Hematopoietic multipotent progenitor cell treated with erythropoietin and hydrocortisone succinate and interleukin-3 and kit ligand, for 15 days (in vitro differentiated cells): ENCODE data around the gene WFDC8.
"Not testable (repeated sequence)": the region's sequence is repeated elsewhere in the genome, so short reads cannot be mapped to it uniquely, and the experiment has no call there.

Source experiments
- DNase-seq: peaks from one replicate; pipeline ENCODE4 v3.0.0-alpha.2; 2015; ENCODE audit warnings: low spot score

The WFDC8 gene

DNA sequence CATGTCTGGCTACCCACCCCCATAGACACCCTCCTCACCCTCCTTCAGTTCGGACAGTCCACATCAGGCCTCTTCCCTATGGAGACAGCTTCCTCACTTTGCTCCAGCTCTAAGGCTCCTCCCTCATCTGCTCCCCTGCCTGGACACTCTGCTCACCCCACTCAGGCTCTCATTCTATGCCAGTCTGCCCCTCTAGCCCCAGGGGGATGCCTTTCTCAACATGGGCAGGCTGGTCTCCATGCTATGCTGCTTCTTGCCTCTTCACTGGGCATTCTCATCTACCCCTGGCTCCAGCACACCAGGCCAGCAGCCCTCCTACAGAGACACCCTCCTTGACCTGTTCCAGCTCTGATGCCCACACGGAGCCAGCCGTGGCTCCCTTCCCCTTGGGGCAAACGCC lies at the start of gene WFDC8:
Gene WFDC8 (minus strand): TSS at position 101 of the 400 bp plus-strand sequence. CDS start 37 bp downstream, at position 64.
- no peak for DNase-seq

DNA sequence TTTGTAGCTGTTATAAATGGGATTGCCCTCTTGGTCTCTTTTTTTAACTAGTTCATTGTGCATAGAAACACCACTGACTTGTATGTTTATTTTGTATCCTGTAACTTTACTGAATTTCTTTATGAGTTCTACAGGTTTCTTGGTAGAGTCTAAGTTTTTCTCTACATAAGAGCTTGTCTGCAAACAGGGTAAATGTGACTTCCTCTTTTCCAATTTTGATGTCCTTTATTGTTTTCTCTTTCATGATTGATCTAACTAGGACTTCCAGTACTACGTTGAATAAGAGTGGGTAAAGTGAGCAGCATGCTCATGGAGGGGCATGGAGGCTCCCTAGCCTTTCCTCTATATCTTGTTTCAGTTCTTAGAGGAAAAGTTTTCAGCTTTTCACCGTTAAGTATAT lies 47.5 kb upstream of the WFDC8 start:
- no peak for DNase-seq

DNA sequence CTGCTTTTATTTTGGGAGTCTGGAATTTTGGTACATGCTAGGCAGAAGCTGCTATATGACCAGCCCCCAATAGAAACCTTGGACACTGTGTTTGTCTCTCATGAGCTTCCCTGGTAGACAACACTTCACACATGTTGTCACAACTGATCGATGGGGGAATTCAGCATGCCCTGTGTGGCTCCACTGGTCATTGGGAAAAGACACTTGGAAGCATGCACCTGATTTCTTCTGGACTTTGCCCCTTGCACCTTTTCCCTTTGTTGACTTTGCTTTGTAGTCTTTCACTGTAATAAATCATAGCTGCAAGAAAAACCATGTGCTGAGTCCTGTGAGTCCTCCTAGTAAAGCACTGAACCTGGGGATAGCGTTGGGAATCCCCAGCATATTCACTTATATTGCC lies 42.5 kb upstream of the WFDC8 start:
- DNase-seq = no peak

DNA sequence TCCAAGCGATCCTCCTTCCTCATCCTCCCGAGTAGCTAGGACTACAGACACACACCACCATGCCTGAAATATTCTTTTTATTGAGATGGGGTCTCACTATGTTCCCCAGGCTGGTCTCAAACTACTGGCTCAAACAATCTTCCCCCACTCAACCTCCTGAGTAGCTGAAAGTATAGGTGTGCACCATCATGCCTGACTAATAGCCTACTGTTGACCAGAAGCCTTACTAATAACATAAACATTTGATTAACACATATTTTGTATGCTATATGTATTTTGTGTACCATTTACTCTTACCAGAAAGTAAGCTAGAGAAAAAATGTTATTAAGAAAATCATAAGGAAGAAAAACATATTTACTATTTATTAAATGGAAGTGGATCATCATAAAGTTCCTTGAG lies 38.5 kb upstream of the WFDC8 start:
- no peak for DNase-seq

DNA sequence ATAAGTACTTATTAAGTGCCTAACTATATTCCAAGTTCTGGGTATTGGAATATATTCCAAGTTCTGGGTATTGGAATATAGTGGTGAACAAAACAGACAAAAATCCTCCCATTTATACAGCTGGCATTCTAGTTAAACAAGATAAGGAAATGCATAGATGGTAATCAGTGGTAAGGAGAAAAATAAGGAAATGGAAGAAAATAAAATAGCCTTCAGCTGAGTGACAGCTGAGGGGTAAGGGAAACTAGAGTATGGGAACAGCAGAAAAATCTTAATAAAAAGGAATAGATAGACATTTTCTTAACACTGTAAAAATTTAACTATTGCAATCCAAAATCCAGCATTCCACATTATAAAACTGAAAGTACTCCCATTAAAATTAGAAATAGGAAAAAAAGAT lies 33.2 kb upstream of the WFDC8 start:
- DNase-seq = no peak

DNA sequence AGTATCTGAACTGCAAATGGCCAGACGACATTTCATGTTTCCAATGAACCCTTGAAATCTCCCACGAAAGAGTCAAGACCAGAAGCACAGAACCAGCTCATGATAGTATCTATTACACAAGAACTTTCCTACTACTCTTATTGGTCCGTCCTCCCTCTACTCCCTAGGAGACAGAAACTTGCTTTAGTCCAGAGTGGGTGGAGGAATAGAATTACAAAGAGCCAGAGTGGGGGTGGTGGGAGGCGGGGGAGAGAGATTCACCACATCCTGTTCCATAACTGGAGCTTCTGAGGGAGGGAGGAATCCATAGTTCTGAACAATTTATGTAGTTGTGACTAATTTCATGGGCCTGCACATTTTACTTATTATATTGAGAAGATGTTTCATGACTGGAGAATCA lies 32.0 kb upstream of the WFDC8 start:
- no peak for DNase-seq

DNA sequence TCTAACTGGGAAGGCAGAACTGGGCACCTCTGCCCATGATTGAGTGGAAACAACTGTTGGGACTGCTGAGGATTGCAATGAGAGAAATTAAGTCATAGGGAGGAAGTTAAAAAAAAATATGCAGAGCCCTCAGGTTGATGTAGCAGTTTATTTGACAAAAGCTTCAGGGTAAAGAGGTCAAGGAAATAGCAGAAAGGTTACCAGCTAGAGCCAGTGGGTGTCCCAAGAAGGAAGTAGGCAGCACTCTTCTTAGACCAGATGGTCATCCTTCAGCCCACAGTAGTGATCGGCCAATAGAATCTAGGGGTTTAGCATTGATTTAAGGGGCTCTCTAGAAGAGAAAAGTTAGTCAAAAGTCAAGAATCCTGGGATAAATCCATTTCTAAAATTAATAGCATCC lies 28.7 kb upstream of the WFDC8 start:
- no peak for DNase-seq

DNA sequence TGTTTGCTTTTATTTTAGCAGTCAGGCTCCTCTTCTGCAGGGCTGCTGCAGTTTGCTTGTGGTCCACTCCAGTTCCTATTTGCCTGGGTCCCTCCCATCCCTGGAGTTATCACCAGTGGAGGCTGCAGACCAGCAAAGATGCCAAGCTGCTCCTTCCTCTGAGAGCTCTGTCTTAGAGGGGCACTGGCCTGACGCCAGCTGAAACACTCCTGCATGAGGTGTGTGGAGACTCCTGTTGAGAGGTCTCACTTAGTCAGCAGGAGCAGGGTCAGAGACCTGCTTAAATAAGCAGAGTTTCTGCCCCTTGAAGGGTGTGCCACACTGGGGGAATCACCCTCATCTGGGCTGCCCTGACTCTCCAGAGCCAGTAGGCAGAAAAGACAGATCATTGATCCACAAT lies 16.2 kb upstream of the WFDC8 start:
- DNase-seq = no peak

DNA sequence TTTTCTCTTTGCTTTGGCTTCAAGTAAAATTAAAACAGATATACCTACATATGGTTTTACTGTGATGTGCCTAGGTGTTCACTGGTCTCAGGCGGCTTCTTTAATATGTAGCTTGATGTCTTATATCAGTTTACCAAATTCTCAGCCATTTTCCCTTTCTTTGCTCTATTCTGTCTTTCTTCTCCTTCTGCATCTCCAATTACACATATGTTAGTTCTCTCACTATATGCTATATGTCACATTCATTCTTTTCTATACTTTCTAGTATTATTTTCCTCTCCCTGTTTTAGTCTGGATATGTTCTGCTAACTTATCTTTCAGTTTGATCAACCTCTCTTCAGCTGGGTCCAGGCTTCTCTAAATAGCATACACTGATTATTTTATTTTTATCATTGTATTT lies 14.4 kb upstream of the WFDC8 start:
- no peak for DNase-seq

DNA sequence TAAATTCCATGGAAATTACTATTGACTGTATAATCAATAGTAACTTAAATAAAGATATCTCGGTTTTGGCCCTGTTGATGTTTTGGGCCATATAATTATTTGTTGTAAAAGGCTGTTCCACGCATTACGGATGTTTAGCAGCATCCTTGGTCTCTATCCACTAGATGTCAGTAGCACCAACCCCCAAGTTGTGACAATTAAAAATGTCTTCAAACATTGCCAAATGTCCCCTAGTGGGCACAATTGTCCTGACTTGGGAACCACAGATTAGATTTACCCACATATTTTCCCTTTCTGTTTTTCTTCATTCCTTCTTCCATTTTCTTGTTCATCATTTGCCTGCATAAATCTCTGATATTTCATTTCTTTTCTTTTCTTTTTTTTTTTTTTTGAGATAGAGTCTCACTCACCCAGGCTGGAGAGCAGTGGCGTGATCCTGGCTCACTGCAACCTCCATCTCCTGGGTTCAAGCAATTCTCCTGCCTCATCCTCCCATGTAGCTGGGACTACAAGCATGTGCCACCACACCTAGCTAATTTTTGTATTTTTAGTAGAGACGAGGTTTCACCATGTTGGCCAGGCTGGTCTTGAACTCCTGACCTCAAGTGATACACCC lies 13.6 kb upstream of the WFDC8 start:
- DNase-seq = peak; percentile 16

DNA sequence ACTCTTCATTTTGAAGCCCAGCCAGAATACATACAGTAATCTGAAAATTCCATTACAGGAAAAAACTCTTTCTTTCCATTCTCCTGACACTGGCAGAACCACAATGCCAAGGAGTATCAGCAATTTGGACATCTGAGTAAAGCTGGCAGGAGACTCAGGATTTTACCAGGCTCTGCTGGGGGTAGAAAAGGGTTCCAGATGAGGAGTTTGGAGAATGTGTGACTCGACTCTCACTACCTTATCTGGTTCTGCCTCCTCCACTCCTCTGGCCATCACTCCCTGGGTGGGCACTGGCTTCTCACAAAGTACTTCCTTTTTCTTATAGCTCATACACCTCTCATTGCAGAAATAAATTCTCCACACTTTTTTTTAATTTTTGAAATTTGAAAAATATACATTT lies 10.6 kb upstream of the WFDC8 start:
- no peak for DNase-seq

DNA sequence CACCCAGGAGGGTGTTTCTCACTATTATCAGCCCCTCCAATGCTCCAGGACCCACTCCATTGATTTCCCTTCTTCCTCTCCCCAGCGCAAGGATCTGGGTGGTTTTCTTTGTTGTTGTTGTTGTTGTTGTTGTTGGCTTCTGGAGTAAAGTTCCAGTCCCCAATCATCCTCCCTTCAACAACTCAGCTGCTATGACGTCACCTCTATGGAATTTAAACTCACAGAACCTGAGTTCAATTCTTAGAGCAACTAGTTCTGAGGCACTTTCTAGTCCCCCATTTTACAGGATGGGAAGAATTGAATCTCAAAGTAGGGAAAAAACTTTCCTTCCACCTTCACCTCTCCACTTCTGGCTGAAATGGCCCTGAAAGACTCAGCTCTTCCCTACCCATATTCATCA lies 9.7 kb upstream of the WFDC8 start:
- no peak for DNase-seq

DNA sequence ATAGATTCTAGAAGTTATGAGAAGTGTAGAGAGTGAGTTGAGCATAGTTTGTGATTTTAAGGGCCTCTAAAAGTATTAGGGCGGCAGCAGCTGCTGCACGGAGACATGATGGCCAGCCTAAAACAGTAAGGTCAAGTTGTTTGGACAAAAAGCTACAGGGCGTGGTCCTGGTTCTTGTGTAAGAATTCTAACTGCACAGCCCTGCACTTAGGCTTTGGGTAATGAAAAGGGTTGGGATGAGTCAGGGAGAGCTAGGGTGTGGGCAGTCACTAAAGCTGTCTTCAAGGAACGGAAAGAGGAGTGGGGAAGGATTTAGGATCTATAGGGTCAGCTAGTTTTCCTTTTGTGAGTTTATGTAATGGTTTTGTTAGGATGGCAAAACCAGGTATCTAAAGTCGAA lies 6.9 kb upstream of the WFDC8 start:
- DNase-seq = not testable (repeated sequence)

DNA sequence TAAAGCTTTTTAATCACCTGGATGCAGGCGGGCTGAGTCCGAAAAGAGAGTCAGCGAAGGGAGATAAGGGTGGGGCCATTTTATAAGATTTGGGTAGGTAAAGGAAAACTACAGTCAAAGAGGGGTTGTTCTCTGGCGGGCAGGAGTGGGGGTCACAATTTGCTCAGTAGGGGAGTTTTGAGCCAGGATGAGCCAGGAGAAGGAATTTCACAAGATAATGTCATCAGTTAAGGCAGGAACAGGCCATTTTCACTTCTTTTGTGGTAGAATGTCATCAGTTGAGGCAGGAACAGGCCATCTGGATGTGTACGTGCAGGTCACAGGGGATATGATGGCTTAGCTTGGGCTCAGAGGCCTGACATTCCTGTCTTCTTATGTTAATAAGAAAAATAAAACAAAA lies 5.2 kb upstream of the WFDC8 start:
- DNase-seq = not testable (repeated sequence)

DNA sequence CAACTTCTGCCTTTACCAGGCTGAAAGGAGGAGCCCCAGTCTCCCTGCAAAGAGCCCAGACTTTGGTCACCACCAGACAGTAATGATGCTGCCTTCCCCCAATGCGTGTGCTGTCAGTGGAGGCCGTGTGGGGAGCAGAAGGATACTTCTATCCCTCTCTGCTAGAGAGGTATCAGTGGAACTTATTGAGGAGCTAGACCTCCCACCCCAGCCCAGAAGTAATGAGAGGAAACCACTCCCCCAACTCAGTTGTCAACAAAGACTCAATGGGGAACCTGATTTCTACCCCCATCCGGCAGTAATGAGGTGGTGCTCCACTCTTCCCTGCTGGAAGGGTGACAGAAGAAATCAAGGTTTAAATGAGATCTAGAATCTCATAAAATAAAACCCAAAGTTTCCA lies 4.4 kb upstream of the WFDC8 start:
- DNase-seq = no peak

DNA sequence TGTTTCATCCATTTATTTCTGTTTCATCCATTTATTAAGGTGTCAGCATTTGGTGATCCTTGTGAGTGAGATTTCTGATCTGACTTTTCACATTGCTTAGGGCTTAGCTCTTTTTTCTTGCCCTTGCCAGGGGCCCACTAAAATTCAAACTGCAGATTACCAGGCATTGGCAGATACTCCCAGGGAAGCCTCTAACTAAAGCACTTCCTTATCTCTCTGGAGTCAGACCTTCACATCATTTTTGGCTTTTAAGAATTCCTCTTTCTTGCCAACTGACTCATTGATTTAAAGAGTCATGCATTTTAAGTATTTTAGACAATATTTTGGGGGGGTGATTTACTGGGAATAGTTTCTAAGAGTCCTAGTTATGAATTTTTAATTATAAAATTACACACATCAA lies 2.6 kb upstream of the WFDC8 start:
- no peak for DNase-seq

DNA sequence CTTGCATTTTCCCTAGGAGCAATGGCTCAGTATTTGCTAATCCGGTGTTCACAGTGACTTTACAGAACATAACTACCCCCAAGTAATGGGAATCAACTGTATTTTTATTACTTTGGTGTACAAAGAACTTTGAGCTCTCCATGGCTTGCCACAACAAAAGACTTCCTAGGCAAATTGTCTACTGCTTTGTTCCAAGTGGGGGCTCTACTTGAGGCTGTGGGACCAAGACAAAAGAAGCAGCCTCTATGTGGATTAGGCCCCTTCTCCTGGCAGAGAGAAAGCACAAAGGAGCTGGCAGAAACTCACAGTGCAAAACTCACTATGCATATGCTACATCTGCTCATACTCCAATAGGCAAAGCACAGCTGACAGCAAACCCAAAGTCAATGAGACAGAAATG lies 853 bp downstream of the WFDC8 start:
- DNase-seq = no peak

DNA sequence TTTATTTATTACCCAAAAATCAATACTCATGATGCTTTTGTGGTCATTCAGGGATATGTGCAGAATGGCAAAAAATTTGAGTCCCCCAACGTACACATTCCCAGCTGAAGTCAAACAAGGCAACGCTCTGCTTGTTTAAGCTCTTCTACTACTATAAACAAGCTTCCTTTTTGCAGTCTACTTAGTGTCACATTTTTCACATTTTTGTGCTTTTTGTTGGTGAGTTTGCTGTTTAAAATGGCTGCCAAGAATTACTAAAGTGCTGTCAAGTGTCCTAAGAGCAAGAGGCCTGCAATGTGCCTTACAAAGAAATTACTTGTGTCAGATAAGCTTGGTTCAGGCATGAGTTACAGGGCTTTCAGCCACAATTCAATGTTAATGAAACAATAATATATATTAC lies 2.1 kb downstream of the WFDC8 start:
- DNase-seq = no peak

DNA sequence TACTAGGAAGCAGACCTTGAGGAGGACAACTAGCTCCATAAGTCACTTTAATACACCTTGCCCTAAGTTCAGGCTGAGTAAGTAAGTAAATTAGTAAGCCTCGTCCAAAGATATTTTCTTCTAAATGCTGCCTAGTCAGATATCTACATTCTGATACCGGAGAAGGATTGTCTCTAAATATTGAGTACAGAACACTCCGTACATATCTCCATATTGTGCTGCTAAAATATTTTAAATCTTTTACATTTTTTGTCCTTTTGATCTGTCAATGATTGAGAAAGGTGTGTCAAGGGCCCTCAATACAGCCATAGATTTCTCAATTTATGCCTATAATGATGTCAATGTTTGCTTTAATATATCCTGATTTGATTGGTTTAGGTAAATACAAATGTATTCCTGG lies 3.2 kb downstream of the WFDC8 start:
- no peak for DNase-seq

DNA sequence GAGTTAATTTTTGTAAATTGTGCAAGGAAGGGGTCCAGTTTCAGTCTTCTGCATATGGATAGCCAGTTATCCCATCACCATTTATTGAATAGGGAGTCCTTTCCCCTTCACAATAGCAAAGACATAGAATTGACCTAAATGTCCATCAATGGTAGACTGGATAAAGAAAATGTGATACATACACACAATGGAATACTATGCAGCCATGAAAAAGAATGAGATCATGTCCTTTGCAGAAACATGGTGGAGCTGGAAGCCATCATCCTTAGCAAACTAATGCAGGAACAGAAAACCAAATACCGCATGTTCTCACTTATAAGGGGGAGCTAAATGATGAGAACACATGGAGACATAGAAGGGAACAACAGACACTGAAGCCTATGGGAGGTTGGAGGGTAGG lies 9.4 kb downstream of the WFDC8 start:
- not testable (repeated sequence) for DNase-seq

DNA sequence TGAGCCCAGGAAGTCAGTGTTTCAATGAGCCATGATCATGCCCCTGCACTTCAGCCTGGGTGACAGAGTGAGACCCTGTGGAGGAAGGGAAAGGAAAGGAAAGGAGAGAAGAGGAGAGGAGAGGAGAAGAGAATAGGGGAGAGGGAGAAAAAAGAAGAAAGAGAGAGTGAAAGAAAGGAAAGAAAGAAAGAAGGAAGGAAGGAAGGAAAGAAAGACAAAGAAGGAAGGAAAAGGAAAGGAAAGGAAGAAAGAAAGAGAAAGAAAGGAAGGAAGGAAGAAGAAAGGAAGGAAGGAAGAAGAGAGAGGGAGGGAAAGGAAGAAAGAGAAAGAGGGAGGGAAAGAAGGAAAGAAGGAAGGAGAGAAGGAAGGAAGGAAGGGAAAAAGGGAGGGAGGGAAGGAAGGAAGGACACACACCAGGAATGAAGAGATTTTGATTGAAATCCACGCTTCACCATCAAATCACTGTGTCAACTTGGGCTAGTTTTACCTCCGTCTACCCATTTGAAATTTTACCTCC lies 14.3 kb downstream of the WFDC8 start:
- DNase-seq = no peak

DNA sequence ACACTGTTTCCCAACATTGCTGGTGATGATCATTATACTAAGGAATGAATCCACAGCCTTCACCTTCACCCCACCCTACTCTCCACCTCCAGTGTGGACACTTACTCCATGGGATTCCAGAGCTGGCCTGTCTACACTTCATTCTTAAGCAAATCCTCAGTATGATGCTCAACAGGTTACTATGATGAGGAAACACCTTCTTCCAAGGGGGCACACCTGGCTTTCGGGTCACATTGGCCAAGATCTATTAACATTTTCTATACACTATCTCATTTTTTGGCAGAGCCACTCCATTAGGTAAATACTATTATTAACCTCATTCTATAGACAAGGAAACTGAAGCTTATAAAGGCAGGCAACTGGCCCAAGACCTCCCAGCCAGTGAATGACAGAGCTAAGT lies 23.9 kb downstream of the WFDC8 start:
- no peak for DNase-seq

DNA sequence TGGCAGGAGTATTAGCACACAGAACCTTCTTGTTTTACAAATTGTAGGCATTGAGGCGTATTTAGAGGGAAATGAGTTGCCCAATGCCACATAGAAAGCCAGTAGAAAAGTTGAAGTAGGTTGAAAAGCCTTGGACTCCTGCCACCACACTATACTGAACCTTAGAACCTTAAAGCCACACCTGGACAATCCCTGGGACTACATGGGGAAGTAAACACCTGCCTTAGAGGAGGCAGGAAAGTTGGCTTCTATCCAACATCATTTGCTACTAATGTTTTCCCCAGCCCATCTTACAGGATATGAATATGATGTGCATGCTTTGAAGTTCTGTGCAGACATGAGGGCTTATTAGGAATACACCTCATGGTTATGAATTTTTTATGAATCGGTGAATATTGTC lies 26.6 kb downstream of the WFDC8 start:
- no peak for DNase-seq

DNA sequence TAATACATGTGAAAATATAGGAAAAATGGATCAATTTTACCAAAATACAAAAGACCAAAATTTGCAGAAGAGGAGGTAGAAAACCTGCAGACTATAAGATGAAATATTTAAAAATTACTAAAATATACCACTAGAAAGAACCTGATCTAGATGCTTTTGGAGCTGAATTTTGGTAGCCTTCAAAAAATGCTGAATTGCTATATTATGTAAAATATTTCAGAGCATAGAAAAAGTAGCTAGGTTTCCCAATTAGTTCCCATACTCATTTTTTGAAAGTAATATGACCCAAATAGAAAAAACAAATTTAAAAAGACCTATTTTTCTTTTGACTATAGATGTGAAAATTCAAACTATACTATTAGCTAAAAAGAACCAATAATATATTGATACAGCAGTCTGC lies 28.3 kb downstream of the WFDC8 start:
- no peak for DNase-seq

DNA sequence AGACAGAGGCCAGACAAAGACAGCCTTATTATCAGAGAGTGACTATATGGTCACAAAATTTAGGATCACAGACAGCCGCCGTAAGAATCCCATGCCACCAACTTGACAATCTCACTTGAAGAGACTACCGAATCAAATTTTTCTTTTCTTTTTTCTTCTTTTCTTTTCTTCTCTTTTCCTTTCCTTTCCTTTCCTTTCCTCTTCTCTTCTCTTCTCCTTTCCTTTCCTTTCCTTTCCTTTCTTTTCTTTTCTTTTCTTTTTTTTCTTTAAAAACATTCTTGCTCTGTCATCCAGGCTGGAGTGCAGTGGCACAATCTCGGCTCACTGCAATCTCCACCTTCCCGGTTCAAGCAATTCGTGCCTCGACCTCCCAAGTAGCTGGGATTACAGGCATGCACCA lies 30.7 kb downstream of the WFDC8 start:
- DNase-seq = no peak
